ENCODE data around the gene GLOD4. TPM values are rescaled to one million over a fixed set of nuclear protein-coding genes. Genes with fewer than 3 reads are reported as not detected.

The GLOD4 gene
- total RNA-seq, 1 donor from 2014 or later, result 63.2 TPM

- no peak for TF ChIP-seq CTCF (IDR thresholded peaks at IDR 0.05)
- intact Hi-C loops (cut with DNase I), result no loop called here
- H3K27ac ChIP-seq, result no peak overlapping the region
- no peak overlapping the region for H3K4me3 ChIP-seq
- peaks cover 2% of the 10 kb centered on the region for H3K4me1 ChIP-seq
- H3K36me3 ChIP-seq, result peaks cover 77% of the 10 kb centered on the region
- DNase-seq (no peak), ATAC-seq (peak in 1 of 2 donors; percentile 10)
- H3K9me3 ChIP-seq, result no peaks in the 10 kb centered on the region
- H3K27me3 ChIP-seq (ENCODE audit: low read depth), result no peaks in the 10 kb centered on the region
Observed at GRCh38 chr17:745406-745805, 36.7 kb downstream of the GLOD4 start.

GRCh38 chr17:744937-745336 lies 37.1 kb downstream of the GLOD4 start:
- intact Hi-C loops (cut with DNase I), result no loop called here
- peaks cover 82% of the 10 kb centered on the region for H3K36me3 ChIP-seq
- ATAC-seq, result no peak

GRCh38 chr17:743139-743538 lies 38.9 kb downstream of the GLOD4 start:
- ATAC-seq (no peak), DNase-seq (no peak)
- H3K9me3 ChIP-seq, result no peaks in the 10 kb centered on the region
- no peak for TF ChIP-seq CTCF (IDR thresholded peaks at IDR 0.05)
- intact Hi-C loops (cut with DNase I), result no loop called here
- peaks cover 80% of the 10 kb centered on the region for H3K36me3 ChIP-seq
- H3K27ac ChIP-seq, result no peak overlapping the region
- H3K4me1 ChIP-seq, result no peaks in the 10 kb centered on the region
- H3K4me3 ChIP-seq, result no peak overlapping the region
- no peaks in the 10 kb centered on the region for H3K27me3 ChIP-seq (ENCODE audit: low read depth)

More at GRCh38 chr17:744937-745336, 37.1 kb downstream of the GLOD4 start:
- no peaks in the 10 kb centered on the region for H3K9me3 ChIP-seq
- no peak for DNase-seq
- no peak overlapping the region for H3K27ac ChIP-seq
- H3K27me3 ChIP-seq (ENCODE audit: low read depth), result no peaks in the 10 kb centered on the region
- TF ChIP-seq CTCF (IDR thresholded peaks at IDR 0.05), result no peak
- H3K4me3 ChIP-seq, result no peak overlapping the region
- no peaks in the 10 kb centered on the region for H3K4me1 ChIP-seq

- no peak overlapping the region for H3K27ac ChIP-seq
- no peaks in the 10 kb centered on the region for H3K9me3 ChIP-seq
- H3K4me3 ChIP-seq, result no peak overlapping the region
- H3K27me3 ChIP-seq (ENCODE audit: low read depth), result no peaks in the 10 kb centered on the region
- TF ChIP-seq CTCF (IDR thresholded peaks at IDR 0.05), result no peak
- H3K4me1 ChIP-seq, result no peaks in the 10 kb centered on the region
- H3K36me3 ChIP-seq, result peaks cover 72% of the 10 kb centered on the region
- ATAC-seq (no peak), DNase-seq (no peak)
- intact Hi-C loops (cut with DNase I), result no loop called here
Observed at GRCh38 chr17:742147-742793, 39.8 kb downstream of the GLOD4 start.

GRCh38 chr17:740240-741017 lies 41.7 kb downstream of the GLOD4 start:
- Histone ChIP-seq H3K36me3 (peaks cover 53% of the 10 kb centered on the region), H3K27ac (no peak overlapping the region), H3K27me3 (ENCODE audit: low read depth) (no peaks in the 10 kb centered on the region), H3K4me1 (no peaks in the 10 kb centered on the region), H3K4me3 (no peak overlapping the region), H3K9me3 (no peaks in the 10 kb centered on the region)
- intact Hi-C loops (cut with DNase I), result no loop called here
- DNase-seq, result no peak
- TF ChIP-seq CTCF (IDR thresholded peaks at IDR 0.05), result no peak
- peak; percentile 62 to 76 for ATAC-seq

Measured in lower lobe of right lung (tissue), 2 donors.